OCI-LY3 (cell line): ENCODE results near the gene FAM3A.
"Not testable (repeated sequence)": the region's sequence is repeated elsewhere in the genome, so short reads cannot be mapped to it uniquely, and the experiment has no call there.

Experiments used
- H2AFZ ChIP-seq: fragments of 200-600, 300-600 bp; shearing (Covaris generic); 2 replicates; pipeline ENCODE4 v1.6.0; 2014; ENCODE audit warnings: antibody characterized with exemption, low read depth, low read length
- H3K27ac ChIP-seq: fragments of 200-600, 300-600 bp; sonication (generic); 2 replicates; pipeline ENCODE4 v1.5.1; 2014; ENCODE audit warnings: mild to moderate bottlenecking, low read length, moderate library complexity, mixed read lengths
- H3K27me3 ChIP-seq: fragments of 200-600, 300-600 bp; sonication (generic); 2 replicates; pipeline ENCODE4 v1.6.1; 2014; ENCODE audit warnings: low read depth, low read length, mixed read lengths
- H3K36me3 ChIP-seq: fragments of 200-600, 300-600 bp; sonication (generic); replicated peaks from 2 replicates; pipeline ENCODE3; 2014; ENCODE audit warnings: low read depth, low read length, mixed read lengths
- H3K4me1 ChIP-seq: fragments of 300-600, 200-600 bp; sonication (generic); 2 replicates; pipeline ENCODE4 v1.6.1; 2014; ENCODE audit warnings: low read length, mixed read lengths
- H3K4me2 ChIP-seq: fragments of 200-600, 300-600 bp; sonication (generic); 2 replicates; pipeline ENCODE4 v1.6.1; 2014; ENCODE audit warnings: low read length, mixed read lengths
- H3K4me3 ChIP-seq: fragments of 300-600, 200-600 bp; sonication (generic); 2 replicates; pipeline ENCODE4 v1.5.1; 2014; ENCODE audit warnings: antibody characterized with exemption, mild to moderate bottlenecking, low read length, moderate library complexity
- H3K79me2 ChIP-seq: fragments of 300-600, 200-600 bp; shearing (Covaris generic); 2 replicates; pipeline ENCODE4 v1.6.1; 2014; ENCODE audit warnings: mild to moderate bottlenecking, low read length, mixed read lengths
- H3K9ac ChIP-seq: fragments of 300-600, 200-600 bp; shearing (Covaris generic); 2 replicates; pipeline ENCODE4 v1.6.0; 2014; ENCODE audit warnings: mild to moderate bottlenecking, low read length, moderate library complexity
- H3K9me3 ChIP-seq: fragments of 200-600, 300-600 bp; shearing (Covaris generic); 2 replicates; pipeline ENCODE4 v1.6.1; 2014; ENCODE audit warnings: low read length, mixed read lengths; ENCODE audit not compliant: insufficient read depth
- H4K20me1 ChIP-seq: fragments of 200-600, 300-600 bp; sonication (generic); 2 replicates; pipeline ENCODE4 v1.6.1; 2016; ENCODE audit warnings: low read length, mixed read lengths; ENCODE audit not compliant: insufficient read depth
- EZH2phosphoT487 ChIP-seq: fragments of 200-600 bp; shearing (Covaris generic); IDR thresholded peaks from 2 replicates; pipeline ENCODE4 v1.6.1; 2018; ENCODE audit warnings: antibody characterized with exemption, mixed run types, low read depth
- TF ChIP-seq, protein P1 (sequence below): fragments of 200-600, 300-600 bp; sonication (generic); IDR thresholded peaks from 2 replicates; pipeline ENCODE4 v1.5.1; 2014; ENCODE audit warnings: antibody characterized with exemption, low read length, low read depth

FAM3A gene

DNA sequence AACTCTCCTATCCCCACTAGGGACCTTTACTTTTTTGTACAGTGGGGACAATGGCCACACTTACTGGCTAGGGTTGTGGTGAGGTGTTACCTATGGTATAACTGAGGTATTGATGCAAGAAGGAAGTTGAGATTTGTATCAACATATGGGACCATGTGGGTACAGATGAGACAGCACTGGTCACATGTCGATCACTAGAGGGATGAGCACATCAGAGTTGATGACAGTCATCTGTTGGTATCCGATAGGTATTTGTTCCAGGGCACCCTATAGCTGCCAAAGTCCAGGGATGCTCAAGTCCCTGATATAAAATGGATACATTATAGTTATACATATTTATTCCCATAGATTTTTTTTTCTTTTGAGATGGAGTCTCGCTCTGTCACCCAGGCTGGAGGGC is 13.0 kb downstream of the FAM3A start:
- TF ChIP-seq, protein P1, sequence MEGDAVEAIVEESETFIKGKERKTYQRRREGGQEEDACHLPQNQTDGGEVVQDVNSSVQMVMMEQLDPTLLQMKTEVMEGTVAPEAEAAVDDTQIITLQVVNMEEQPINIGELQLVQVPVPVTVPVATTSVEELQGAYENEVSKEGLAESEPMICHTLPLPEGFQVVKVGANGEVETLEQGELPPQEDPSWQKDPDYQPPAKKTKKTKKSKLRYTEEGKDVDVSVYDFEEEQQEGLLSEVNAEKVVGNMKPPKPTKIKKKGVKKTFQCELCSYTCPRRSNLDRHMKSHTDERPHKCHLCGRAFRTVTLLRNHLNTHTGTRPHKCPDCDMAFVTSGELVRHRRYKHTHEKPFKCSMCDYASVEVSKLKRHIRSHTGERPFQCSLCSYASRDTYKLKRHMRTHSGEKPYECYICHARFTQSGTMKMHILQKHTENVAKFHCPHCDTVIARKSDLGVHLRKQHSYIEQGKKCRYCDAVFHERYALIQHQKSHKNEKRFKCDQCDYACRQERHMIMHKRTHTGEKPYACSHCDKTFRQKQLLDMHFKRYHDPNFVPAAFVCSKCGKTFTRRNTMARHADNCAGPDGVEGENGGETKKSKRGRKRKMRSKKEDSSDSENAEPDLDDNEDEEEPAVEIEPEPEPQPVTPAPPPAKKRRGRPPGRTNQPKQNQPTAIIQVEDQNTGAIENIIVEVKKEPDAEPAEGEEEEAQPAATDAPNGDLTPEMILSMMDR = no peak
- TF ChIP-seq EZH2phosphoT487 = no peak
- no peaks in the 10 kb centered on the region for H4K20me1 ChIP-seq
- H3K4me1 ChIP-seq = peaks cover under 1% of the 10 kb centered on the region; the same call in 1 of the 2 replicates
- no peak overlapping the region for H2AFZ ChIP-seq
- H3K79me2 ChIP-seq = no peaks in the 10 kb centered on the region
- no peak overlapping the region for H3K4me3 ChIP-seq
- H3K9me3 ChIP-seq = no peaks in the 10 kb centered on the region
- H3K36me3 ChIP-seq = no peaks in the 10 kb centered on the region
- H3K9ac ChIP-seq = no peak overlapping the region
- no peak overlapping the region for H3K27ac ChIP-seq
- no peak overlapping the region for H3K4me2 ChIP-seq
- no peaks in the 10 kb centered on the region for H3K27me3 ChIP-seq

DNA sequence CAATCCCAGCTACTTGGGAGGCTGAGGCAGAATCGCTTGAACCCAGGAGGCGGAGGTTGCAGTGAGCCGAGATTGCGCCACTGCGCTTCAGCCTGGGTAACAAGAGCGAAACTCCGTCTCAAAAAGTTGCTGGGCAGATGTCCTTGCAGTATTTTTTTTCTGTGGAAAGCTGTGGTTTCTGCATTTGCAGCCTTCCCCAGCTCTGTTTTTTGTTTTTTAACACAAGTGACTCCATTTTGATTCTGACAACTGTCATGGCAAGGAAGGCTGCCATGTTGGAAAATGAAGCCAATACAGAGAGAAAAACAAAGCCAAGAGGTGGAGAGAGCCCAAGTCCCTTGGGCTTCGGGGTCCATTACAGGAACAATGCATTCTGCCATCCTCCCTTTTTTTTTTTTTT is 13.9 kb downstream of the FAM3A start:
- TF ChIP-seq, protein P1 = no peak
- H3K4me2 ChIP-seq = no peak overlapping the region
- no peak overlapping the region for H3K4me3 ChIP-seq
- H3K27me3 ChIP-seq = no peaks in the 10 kb centered on the region
- H3K27ac ChIP-seq = no peak overlapping the region
- H3K36me3 ChIP-seq = no peaks in the 10 kb centered on the region
- H4K20me1 ChIP-seq = no peaks in the 10 kb centered on the region
- H3K4me1 ChIP-seq = peaks cover 8% of the 10 kb centered on the region
- no peak overlapping the region for H2AFZ ChIP-seq
- no peaks in the 10 kb centered on the region for H3K9me3 ChIP-seq
- no peaks in the 10 kb centered on the region for H3K79me2 ChIP-seq
- no peak overlapping the region for H3K9ac ChIP-seq

- not testable (repeated sequence) for H4K20me1 ChIP-seq, H2AFZ ChIP-seq, H3K27ac ChIP-seq, H3K9ac ChIP-seq, H3K79me2 ChIP-seq, H3K4me2 ChIP-seq, H3K4me3 ChIP-seq, H3K27me3 ChIP-seq, H3K36me3 ChIP-seq, H3K9me3 ChIP-seq
- H3K4me1 ChIP-seq = peaks cover 12% of the 10 kb centered on the region
Observed at GRCh38 chrX:154501423-154501822, 14.6 kb downstream of the FAM3A start.

GRCh38 chrX:154496591-154497137 is 19.4 kb downstream of the FAM3A start:
- not testable (repeated sequence) for H3K9ac ChIP-seq, H4K20me1 ChIP-seq, H2AFZ ChIP-seq, H3K79me2 ChIP-seq, H3K4me2 ChIP-seq, H3K36me3 ChIP-seq, H3K9me3 ChIP-seq, H3K4me3 ChIP-seq, H3K27ac ChIP-seq, H3K27me3 ChIP-seq
- peaks cover 12% of the 10 kb centered on the region for H3K4me1 ChIP-seq

- Histone ChIP-seq H3K36me3 (no peaks in the 10 kb centered on the region), H3K4me2 (no peak overlapping the region), H3K4me1 (peaks cover 16% of the 10 kb centered on the region), H3K27me3 (no peaks in the 10 kb centered on the region), H4K20me1 (no peaks in the 10 kb centered on the region), H3K79me2 (no peaks in the 10 kb centered on the region), H2AFZ (no peak overlapping the region), H3K9me3 (no peaks in the 10 kb centered on the region), H3K9ac (no peak overlapping the region), H3K4me3 (no peak overlapping the region), H3K27ac (no peak overlapping the region)
- TF ChIP-seq, protein P1 = no peak
- TF ChIP-seq EZH2phosphoT487 = no peak
Observed at GRCh38 chrX:154495472-154495922, 20.5 kb downstream of the FAM3A start.
